ENCODE results near the gene ANO6.
"Not testable (repeated sequence)": the region's sequence is repeated elsewhere in the genome, so short reads cannot be mapped to it uniquely, and the experiment has no call there.

- not testable (repeated sequence) for TF ChIP-seq CTCF (IDR thresholded peaks at IDR 0.05); ZFX (IDR thresholded peaks at IDR 0.05; ENCODE audit: borderline replicate concordance)
Measured at GRCh38 chr12:45317261-45317660, 101.4 kb downstream of the ANO6 start.
